ENCODE data around the gene CD164L2.

DNA sequence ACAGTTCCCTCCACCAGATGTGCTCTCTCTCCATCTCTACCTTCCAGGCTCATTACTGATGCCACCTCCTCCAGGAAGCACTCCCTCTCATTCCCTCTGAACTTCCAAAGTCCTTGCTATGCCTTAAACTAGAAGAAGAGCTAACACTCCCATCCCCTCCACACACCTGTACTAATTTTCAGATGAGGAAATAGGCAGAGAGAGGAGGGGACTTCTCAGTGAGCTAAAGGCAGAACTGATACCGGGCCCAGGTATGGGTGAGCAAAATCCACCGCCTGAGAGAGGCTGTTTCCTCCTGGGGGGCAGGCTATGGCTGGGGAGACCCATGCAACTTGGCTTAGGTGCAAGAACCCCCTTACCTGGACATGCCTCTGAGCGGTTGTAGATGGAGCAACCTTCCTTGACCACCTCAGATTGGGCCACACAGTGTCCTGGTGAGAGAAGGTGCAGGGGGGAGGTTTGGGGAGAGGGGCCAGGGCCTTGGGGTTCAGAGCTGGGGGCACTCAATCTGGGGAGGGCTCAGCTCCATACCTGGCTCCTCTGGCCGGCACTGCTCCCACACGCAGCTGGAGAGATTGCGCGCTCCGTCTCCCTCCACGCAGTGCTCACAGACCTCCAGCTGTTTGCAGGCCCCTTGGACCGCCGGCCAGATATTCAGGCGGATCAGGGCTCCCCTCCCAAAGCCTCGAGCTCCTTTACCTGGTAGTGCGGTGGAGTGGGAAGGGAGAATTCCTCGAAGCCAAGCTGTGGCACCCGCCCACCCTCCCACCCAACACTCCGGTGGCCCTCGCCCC is 967 bp downstream of the CD164L2 start:
- TF ChIP-seq, protein P1, sequence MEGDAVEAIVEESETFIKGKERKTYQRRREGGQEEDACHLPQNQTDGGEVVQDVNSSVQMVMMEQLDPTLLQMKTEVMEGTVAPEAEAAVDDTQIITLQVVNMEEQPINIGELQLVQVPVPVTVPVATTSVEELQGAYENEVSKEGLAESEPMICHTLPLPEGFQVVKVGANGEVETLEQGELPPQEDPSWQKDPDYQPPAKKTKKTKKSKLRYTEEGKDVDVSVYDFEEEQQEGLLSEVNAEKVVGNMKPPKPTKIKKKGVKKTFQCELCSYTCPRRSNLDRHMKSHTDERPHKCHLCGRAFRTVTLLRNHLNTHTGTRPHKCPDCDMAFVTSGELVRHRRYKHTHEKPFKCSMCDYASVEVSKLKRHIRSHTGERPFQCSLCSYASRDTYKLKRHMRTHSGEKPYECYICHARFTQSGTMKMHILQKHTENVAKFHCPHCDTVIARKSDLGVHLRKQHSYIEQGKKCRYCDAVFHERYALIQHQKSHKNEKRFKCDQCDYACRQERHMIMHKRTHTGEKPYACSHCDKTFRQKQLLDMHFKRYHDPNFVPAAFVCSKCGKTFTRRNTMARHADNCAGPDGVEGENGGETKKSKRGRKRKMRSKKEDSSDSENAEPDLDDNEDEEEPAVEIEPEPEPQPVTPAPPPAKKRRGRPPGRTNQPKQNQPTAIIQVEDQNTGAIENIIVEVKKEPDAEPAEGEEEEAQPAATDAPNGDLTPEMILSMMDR (IDR thresholded peaks at IDR 0.05), result no peak
- no peak for TF ChIP-seq EP300 (IDR thresholded peaks at IDR 0.05)
